Pulmonary artery endothelial cell (primary cell): ENCODE data around the gene CSNK1A1. TPM values are rescaled to one million over a fixed set of nuclear protein-coding genes. Genes with fewer than 3 reads are reported as not detected.
"Not testable (repeated sequence)": the region's sequence is repeated elsewhere in the genome, so short reads cannot be mapped to it uniquely, and the experiment has no call there.

Source experiments
- DNase-seq: peaks from one replicate; pipeline ENCODE4 v3.0.0-alpha.2; 2011; ENCODE audit warnings: low read depth, low spot score
- total RNA-seq: library from RNA; depleted of rRNA; stranded (reverse); fragments of >200 nt; gene quantifications from 2 replicates; pipeline ENCODE4 v1.2.3, GENCODE V29; 2014

The CSNK1A1 gene
- total RNA-seq, 1 donor from 2014 or later, result 486 TPM

DNA sequence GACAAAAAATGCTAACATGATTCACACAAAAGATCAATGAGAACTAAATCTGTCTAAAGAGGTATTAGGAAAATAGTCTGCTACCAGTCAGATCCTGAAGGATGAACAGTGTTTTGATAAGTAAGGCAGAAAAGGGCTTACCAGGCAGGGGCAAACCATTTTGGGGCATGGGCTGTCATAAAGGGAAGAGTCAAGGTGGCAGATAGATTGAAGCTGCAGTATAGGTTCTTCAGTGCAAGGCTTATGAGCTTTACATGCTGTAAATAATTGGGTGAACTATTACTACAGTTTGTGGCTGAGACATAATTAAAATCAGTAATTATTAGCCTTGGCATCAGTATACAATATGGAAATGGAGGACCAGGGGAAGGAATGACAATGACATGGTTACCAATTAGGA, 21.8 kb downstream of the CSNK1A1 start:
- DNase-seq, result no peak

DNA sequence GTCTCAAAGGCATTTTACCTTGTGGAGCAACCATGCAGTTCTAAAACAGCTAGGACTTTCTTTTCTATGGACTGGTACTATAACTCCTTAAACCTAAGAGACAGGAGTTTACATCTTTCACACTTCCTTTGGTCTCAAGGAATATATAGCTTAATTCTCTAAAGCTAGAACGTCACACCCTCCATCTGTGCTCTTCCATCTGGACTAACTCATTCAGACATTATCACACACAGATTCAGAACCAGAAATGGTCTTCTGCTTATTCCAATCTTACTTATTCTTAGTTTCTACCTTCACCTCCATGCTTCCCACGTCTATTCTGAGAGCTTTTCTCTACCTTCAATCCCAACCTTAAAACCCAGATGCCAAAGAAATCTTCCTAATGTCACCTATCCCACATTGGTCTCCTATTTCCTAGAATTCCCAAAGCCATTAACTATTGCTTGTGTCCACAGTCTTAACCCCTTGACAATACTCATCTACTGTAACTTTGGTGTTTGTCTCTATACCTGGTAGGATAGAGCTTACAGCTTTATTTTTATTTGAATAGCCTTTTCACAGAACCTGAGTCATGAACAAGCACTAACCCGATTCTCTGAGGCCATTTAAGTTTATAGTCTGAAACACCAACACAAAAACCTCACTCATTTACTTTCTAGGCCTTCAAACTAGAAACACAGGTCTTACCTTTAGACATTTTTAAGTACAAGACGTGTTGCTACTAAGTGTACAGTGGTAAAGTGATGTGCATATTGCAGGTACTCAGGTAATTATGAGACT, 22.8 kb downstream of the CSNK1A1 start:
- DNase-seq, result no peak

DNA sequence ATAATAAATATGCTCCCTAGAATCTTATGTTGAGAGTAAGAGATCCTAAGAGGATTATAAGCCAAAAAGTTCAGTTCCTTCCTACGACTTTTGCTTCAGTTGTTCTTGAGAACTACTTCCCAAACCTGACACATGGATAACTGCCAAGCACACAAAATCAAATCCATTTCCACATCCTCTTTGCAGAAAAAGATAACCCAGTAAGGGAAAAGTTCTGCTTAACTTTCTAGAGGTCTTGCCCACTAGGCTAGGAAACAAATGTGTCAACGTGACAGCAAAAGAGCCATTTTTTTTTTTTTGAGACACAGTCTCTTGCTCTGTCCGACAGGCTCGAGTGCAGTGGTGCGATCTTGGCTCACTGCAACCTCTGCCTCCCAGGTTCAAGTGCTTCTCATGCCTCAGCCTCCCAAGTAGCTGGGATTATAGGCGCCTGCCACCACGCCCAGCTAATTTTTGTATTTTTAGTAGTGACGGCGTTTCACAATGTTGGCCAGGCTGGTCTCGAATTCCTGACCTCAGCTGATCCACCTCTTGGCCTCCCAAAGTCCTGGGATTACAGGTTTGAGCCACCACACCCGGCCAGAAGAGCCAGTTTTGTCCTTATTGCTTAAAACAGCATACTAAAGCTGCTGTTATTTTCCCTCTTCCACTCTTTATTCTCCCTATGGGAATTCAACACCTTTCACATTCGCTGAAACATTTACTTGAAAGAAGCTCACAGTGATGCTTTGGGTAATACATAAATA, 24.2 kb downstream of the CSNK1A1 start:
- DNase-seq, result no peak

DNA sequence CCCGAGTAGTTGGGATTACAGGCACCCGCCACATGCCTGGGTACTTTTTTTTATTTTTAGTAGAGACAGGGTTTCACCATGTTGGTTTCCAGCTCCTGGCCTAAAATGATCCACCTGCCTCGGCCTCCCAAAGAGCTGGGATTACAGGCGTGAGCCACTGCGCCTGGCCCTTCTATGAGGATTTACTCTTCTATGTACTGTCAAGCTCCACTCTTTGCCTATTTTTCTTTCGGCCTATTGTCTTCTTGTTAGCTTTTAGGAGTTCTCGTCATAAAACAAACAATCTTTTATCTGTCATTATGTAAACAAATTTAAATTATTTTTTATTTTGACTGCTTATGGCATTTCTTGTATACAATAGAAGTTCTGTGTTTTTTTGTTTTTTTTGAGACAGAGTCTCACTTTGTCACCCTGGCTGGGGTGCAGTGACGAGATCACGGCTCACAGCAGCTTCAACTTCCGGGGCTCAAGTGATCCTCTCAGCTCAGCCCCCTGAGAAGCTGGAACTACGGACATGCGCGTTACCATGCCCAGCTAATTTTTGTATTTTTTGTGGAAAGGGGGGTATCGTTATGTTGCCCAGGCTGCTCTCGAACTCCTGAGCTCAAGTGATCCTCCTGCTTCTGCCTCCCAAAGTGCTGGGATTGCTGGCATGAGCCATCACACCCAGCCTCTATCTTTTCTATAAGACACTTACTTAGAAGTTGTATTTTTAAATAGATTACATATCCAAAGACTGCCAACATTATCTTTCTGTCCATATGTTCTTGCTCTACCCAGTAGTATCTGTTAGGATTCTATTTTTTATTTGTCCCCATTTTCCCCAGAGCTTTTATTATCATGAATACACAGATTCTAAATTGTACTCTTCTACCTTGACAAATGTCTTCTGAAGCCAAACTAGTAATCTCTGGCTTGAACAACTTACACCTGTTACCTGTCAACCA, 29.2 kb downstream of the CSNK1A1 start:
- DNase-seq, result no peak

DNA sequence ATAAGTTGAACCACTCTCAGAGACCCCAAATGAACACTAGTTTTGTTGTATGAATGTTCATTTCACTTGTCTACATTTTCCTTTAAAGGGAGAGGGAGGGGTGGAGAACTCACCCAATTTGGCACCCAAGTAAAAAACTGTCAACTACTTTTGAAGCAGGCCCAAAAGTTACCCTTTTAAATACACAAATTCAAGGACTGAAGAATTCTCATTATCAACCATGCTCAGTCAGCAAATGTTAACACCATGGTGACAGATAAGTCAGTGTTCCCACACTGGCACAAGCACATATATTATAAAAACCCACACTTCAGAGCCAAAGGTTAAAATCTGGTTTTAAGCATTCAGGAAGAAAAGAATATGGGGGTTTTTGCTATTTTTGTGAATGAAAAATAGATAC, 31.6 kb downstream of the CSNK1A1 start:
- no peak for DNase-seq

DNA sequence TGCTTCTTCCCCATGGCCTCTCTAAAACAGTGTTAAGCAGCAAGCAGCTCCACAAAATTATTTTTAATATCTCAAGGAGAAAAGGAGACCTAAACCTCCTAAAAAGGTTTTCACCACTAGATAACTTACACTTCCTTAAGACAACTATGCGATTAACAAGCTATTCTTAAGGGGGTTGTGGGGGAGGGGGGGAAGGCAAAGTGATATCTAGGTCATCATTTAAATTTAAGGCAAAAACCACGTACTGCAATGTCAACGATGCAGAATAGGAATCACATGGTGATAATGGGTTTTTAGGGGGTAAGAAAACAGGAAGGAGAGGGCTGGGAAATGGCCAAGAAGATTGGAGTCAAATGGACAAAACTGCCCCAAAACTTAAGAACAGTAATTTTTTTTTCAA, 32.6 kb downstream of the CSNK1A1 start:
- no peak for DNase-seq

DNA sequence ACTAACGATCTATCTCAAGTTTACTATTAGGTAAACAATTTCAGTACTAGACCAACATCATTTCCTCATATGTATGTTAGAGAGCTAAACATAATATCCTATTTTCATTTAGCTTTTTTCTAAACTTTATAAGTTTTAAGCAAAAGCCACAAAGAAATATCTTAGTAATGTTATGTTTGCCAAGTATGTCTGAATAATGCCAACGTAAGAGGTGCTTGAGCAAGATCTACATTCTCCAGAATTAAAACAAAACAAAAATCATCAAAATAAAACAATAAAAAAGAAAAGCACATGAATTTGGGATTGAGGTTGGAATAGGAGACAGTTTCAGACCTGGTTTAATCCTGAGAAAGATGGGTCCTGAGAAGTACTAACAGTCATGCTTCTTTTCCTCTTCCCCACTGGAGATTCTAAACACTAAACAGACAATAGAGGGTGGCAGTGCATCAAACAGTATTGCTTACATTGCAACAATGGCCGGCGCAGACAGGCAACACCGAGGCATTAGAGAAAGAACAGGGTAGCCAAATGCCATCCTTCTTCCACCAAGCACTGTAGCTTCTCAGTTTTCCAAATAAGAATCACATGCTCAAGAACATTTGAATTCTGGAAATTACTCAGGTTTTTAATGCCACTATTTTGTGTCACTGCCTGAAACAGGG, 33.6 kb downstream of the CSNK1A1 start:
- no peak for DNase-seq

DNA sequence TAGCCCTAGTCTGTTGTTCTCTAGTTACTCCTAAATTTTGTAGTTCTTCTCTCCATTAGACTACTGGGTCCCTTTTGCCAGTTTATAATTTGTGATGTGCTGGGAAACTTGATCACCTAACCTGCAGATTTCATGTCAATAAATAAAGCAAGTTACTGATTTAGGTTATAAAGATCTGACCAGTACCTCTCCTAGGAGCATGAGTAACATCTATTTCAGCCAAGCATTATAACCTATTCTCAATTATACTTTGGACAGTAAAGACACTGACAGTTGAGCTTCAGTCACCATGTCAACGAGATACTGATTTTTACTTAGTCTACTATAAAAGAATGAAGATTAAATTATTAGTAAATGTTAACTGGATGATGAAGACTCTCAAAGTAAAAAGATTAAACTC, 36.7 kb downstream of the CSNK1A1 start:
- DNase-seq, result no peak

DNA sequence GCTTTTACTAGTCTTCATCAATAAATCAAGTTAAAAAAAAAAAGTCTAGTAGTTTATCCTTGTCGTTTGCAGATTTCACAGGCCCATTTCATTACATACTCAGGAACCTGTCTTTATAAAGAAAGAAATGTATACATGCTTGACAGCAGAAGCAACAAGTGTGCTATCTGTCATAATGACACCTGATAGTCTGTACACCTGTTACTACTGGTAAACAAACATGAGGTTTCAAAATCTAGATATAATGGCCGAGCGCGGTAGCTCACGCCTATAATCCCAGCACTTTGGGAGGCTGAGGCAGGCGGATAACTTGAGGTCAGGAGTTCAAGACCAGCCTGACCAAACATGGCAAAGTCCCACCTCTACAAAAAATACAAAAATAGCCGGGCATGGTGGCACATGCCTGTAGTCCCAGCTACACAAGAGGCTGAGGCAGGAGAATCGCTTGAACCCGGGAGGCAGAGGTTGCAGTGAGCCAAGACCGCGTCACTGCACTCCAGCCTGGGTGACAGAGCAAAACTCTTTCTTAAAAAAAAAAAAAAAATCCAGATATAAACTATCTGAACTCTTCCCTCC, 37.8 kb downstream of the CSNK1A1 start:
- not testable (repeated sequence) for DNase-seq

DNA sequence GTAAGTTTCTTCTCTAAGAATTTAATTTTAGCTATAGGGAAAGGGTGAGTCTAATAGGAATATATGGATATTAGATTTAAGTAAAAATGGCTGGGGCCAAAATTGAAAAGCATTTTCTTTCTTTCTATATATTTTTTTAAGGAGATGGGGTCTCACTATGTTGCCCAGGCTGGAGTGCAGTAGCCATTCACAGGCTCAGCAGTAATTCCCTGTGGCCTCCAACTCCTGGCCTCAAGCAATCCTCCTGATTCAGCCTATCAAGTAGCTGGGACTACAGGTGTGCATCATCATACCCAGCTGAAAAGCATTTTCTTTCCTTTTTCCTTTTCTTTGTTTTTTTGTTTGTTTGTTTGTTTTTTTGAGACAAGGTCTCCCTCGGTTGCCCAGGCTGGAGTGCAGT, 41.1 kb downstream of the CSNK1A1 start:
- DNase-seq, result no peak

DNA sequence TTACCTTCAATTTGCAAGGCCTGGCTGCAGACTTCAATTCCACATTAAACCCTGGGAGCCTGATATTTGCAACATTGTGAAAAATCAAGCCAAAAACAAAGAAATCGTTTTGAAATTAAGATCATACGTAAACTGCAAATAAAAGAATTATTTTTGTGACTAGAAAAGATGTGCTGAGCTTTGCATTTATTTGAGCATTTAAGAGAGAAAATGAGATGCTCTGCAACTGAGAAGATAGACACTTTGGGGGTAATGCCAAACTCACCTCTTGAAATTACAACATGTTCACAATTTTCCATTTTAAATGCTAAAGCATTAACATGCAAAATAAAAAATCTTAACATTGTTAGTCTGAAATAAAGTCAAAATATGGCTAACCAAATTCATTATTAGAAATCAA, 46.6 kb downstream of the CSNK1A1 start:
- DNase-seq, result no peak

DNA sequence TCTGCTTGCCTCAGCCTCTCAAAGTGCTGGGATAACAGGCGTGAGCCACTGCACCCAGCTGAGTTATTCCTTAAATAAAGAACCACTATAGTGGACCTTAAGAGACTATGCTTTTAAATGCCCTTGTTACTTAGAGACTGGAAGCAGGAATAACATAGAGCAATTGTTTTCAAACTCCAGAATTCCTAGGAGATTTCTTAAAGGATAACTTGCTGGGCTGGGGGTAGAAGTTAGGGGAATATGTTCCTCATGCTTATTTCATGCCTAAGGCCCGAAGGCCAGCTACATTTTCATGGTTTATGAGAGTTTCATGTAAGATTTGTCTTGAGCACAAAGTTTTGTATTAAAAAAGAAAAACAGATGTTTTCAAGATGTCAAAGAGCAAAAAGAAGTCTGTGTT, 48.2 kb downstream of the CSNK1A1 start:
- no peak for DNase-seq

DNA sequence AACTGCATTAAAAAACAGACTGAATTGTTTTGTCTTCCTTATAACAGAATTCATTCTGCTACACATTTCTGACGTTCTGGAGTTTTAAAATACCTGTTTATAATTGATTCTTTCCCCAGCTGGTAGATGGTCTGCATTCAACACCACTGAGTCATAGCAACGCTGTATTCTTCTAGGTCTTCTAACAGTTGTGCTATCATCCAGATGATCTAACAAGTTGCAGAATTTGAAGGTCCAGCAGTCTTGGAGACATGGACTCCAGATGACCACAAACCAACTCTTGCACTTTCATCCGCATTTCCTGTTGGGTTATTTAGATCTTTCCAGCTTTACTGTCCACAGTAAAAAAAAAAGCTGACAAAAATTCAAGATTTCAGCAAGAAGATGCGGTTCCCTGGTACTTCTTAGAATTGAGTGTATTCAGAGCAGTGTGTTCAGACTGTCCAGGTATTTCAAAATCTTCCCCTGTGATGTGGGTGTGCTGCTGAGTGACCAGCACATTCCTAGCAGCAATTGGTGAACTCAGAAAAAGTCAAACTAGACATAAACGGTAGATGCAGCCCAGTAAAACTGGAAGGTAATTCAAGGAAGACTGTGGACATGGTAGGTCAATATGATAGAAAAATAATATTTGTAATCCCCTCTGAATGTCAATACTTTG, 50.2 kb downstream of the CSNK1A1 start:
- DNase-seq, result no peak

DNA sequence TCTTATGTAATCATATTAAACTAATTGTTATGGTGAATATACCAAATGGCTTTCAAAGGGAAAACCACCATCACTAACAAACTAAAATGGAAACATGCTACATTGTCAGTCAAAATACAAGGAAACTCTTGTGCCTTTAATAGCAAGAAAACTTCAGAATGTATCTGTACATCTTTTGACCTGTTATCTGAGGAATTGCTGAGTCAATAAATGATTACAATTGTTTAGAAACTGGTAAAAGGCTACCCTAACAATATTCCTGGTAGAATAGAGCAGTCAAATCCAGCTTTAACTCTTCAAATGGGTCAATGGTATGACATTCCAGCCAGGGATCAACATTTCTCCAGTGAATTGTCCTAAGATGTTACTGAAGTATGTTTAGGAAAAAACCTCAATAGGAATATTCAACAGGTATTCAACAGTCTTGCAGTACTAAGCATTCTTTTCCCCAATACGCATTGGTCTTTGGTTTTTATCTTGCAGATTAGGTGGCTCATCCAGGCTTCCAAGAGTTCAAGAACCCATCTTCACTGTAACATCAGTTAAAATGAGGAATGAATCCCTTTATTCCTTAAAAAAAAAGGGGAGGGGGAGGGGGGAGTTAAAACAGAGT, 52.4 kb downstream of the CSNK1A1 start:
- DNase-seq, result no peak

DNA sequence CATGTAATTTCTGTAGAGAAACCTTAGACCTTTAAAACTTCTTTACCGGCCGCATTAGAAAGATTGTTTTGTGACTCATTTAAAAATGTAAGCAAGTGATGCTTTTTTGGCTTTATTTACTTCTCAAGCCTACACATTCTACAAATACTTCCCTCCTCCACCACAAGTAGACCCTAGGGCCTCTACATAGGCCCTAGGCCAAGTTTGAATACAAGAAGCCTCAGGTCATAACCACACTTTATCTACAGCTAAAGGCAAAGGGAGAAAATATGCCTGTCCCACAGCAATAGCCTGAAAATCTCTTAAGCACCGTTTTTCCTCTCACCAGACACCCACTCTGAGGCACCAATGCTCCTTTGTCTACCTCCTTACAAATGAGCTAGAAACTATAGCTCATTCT, 53.9 kb downstream of the CSNK1A1 start:
- no peak for DNase-seq

DNA sequence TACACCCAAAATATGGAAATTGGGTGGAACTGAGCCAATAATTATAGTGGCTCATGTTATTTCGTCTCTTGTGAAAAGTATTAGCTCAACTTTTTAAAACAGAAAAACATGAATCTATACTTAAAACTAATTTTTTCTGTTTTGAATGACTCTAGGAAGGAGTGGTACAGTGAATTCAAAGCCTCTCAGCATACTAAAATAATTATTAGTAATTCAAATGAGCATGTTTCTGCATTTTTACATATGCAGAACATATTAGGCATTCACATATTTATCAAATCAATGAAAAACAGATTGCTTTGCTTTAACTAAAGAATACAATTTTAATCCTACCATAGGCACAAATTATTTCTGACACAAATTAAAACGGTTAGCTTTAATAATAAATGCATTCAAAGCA, 54.3 kb downstream of the CSNK1A1 start:
- no peak for DNase-seq

DNA sequence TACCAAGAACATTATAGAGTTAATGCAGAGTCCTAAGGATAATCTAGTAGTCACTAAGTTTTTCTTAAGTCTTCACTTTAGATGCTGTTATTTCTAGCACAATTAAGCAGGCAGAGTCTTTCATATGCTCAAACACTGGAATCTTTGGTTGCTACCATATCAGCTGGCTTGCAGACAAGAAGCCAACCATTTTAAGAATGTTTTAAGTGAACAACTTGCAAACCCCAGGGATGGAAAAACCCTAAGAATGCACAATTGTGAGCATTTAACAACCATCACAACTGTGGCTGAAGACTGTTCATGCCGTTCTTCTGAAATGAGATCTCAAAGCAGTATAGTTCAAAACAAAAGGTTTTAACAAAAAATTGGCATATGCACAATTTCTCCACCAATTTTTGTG, 55.1 kb downstream of the CSNK1A1 start:
- no peak for DNase-seq

DNA sequence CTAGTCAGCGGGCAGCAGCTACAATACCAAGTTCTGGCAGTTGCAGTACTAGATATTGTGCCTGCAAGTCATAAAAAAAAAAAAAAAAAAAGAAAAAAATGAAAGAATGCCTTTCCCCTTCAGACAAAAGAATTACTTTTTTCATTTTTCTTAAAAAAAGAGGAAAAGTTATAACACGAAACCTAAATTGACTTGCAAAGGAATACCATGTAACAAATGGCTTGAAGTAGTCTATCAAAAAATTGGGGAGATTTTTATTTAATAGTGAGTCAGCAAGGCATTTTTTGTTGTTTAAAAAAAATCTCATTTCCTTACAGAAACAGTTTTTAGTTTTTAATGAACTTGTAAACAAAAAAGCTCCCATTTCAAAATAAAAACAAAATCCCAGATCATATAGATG, 55.6 kb downstream of the CSNK1A1 start:
- DNase-seq, result no peak

DNA sequence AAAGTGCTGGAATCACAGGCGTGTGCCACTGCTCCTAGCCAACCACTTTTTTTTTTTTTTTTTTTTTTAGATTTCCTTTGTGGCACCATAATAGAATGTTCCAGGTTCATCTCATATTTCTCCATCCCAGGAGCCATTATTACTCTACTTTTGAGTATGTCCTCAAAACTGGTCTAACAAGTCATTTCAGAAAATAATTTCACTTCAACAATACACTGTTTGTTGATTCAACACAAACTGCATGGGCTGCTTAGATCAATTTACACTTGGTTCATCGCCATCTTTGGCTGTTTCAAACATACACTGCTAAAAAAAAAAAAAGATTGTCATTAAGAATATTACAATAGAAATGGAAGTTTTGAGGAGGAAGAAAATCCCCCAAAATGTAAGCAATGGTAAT, 57.9 kb downstream of the CSNK1A1 start:
- DNase-seq, result no peak

DNA sequence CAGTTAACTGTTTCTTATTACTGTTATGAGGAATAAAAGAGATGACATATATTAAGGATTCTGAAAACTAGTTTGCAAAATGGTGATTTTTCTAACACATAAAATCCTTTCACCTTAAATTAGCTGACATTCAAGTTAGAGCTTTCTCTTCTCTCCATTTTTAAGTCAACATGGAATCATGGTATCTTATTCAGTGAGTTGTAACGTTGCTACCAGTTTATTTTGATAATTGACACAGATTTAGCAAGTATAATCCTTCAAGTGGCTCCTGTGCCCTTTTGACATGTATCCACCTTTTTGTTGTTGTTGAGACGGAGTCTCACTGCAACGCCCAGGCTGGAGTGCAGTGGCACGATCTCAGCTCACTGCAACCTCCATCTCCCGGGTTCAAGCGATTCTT, 58.5 kb downstream of the CSNK1A1 start:
- no peak for DNase-seq
